Measurements from ENCODE around the gene HSPB6. TPM values are rescaled to one million over a fixed set of nuclear protein-coding genes. Genes with fewer than 3 reads are reported as not detected.

The HSPB6 gene
- total and polyA plus RNA-seq, 9 donors, result 44.9 to 434 (median 232) TPM

- DNase-seq, result no peak
- no peak for TF ChIP-seq POLR2A (IDR thresholded peaks at IDR 0.05)
- TF ChIP-seq, protein P1, sequence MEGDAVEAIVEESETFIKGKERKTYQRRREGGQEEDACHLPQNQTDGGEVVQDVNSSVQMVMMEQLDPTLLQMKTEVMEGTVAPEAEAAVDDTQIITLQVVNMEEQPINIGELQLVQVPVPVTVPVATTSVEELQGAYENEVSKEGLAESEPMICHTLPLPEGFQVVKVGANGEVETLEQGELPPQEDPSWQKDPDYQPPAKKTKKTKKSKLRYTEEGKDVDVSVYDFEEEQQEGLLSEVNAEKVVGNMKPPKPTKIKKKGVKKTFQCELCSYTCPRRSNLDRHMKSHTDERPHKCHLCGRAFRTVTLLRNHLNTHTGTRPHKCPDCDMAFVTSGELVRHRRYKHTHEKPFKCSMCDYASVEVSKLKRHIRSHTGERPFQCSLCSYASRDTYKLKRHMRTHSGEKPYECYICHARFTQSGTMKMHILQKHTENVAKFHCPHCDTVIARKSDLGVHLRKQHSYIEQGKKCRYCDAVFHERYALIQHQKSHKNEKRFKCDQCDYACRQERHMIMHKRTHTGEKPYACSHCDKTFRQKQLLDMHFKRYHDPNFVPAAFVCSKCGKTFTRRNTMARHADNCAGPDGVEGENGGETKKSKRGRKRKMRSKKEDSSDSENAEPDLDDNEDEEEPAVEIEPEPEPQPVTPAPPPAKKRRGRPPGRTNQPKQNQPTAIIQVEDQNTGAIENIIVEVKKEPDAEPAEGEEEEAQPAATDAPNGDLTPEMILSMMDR (IDR thresholded peaks at IDR 0.05), result no peak
- no peak for TF ChIP-seq EP300 (IDR thresholded peaks at IDR 0.05)
- intact Hi-C loops (cut with DNase I), result loop anchor here in 1 of 4 donors (10.0 kb wide), 1 partner anchor 102 kb away; the partner anchor contains the start of gene PRODH2
- no peaks in the 10 kb centered on the region for H3K36me3 ChIP-seq
- no peaks in the 10 kb centered on the region for H3K27me3 ChIP-seq
- WGBS, 3 donors, result 65 to 75% (median 72%) methylated on average over 11 of the region's 11 CpGs
- H3K4me3 ChIP-seq, result no peak overlapping the region
- H3K27ac ChIP-seq, result no peak overlapping the region
- no peaks in the 10 kb centered on the region for H3K9me3 ChIP-seq
- peaks cover 5% of the 10 kb centered on the region for H3K4me1 ChIP-seq (ENCODE audit: insufficient read depth)
These were observed 44.0 kb downstream of the HSPB6 start for GRCh38 chr19:35712567-35713505.

DNA sequence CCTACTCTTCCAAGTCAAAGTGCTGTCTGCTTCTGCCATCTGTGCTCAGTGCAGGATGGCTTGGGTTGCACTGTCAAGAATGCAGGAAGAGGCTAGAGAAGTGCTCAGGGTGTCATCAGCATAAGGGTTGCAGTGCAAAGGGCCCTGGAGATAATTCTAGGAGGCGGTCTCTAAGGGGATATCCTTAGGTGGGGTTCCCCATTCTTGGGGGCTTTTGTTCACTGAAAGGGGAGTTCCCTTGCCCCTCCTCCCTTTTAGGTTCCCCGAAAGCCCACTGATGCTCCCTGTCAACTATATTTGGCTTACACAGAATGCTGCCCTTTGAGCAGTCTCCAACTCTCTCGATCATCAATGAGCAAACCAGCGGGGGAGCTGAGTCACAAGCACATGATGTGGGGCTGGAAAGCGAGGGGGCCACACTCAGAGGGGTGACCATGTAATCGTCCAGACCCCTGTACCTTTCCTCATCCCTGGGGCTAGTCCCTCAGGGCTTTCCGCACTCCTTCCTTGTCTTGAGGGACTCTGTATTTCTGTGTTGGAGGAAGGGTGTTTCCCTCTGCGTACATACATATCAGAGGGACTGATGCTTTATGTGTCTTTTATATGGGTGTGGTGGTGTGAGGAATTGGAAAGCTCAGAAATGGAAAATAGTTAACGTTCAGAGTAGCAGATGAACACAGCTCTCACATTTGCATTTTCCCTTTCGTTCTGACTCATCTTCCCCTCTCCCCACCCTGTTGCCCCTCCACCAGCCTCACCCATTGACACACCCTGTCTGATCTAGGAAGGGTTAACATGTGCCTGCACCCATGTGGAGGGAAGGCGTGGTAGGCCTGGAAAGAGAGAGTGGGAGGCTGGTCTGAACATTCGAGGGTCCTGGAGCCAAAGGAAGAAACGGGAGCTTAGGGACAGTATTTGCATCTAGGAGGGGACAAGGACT, 45.8 kb downstream of the HSPB6 start:
- H3K36me3 ChIP-seq, result no peaks in the 10 kb centered on the region
- H3K4me3 ChIP-seq, result no peak overlapping the region
- TF ChIP-seq EP300 (IDR thresholded peaks at IDR 0.05) (no peak), POLR2A (IDR thresholded peaks at IDR 0.05) (no peak)
- TF ChIP-seq, protein P1 (IDR thresholded peaks at IDR 0.05), result no peak
- peaks cover 5% of the 10 kb centered on the region for H3K4me1 ChIP-seq (ENCODE audit: insufficient read depth)
- no peak for DNase-seq
- intact Hi-C loops (cut with DNase I), result loop anchor here in 1 of 4 donors (10.0 kb wide), 1 partner anchor 104 kb away; the partner anchor contains the start of gene PRODH2
- H3K27ac ChIP-seq, result no peak overlapping the region
- H3K27me3 ChIP-seq, result no peaks in the 10 kb centered on the region
- 45 to 61% (median 52%) methylated on average over 13 of the region's 13 CpGs for WGBS, 3 donors
- no peaks in the 10 kb centered on the region for H3K9me3 ChIP-seq

DNA sequence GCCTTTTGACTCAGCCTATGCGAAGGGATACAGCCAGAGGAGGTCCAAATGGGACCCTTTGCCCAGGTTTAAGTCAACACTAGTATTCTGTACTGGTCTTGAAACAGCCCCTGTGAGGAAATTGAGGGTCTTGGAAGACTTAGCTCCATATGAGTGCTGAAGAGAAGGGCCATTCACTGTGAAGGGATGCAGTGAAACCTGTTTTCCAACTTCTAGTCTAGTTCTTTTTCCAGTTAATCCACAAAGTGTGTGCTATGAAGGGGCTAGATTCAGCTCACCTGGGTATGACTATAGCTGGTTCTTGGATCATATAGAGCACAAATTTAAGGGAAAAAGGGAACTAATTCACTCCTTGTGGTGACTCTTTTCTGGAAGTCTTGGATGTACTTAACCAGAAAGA, 48.4 kb downstream of the HSPB6 start:
- Histone ChIP-seq H3K27me3 (no peaks in the 10 kb centered on the region), H3K9me3 (no peaks in the 10 kb centered on the region), H3K4me3 (no peak overlapping the region), H3K4me1 (ENCODE audit: insufficient read depth) (no peaks in the 10 kb centered on the region), H3K27ac (no peak overlapping the region), H3K36me3 (no peaks in the 10 kb centered on the region)
- intact Hi-C loops (cut with DNase I), result no loop called here
- no peak for DNase-seq
- WGBS, 3 donors, result 79 to 90% (median 86%) methylated on average over 1 of the region's 1 CpG
- TF ChIP-seq, protein P1 (IDR thresholded peaks at IDR 0.05), result no peak
- no peak for TF ChIP-seq POLR2A (IDR thresholded peaks at IDR 0.05)
- no peak for TF ChIP-seq EP300 (IDR thresholded peaks at IDR 0.05)

Other genes starting within 250 kb of the HSPB6 start
- gene DMKN, start 243.4 kb downstream of the HSPB6 start, total RNA-seq, result 100 to 1,000 TPM in 3 of 7 donors, 10 to 100 TPM in 4; 82.1 to 177 (median 98.4) TPM
- gene DMKN, start 243.4 kb downstream of the HSPB6 start, polyA plus RNA-seq, result 10 to 100 TPM; 58.3 to 59.0 TPM
- not detected for gene SBSN, start 228.7 kb downstream of the HSPB6 start, total RNA-seq
- gene SBSN, start 228.7 kb downstream of the HSPB6 start, polyA plus RNA-seq, result not detected
- gene GAPDHS, start 223.6 kb downstream of the HSPB6 start, total RNA-seq, result not detected
- gene GAPDHS, start 223.6 kb downstream of the HSPB6 start, polyA plus RNA-seq, result not detected
- 10 to 100 TPM; 61.4 to 87.7 (median 66.8) TPM for gene TMEM147, start 211.4 kb downstream of the HSPB6 start, total RNA-seq
- gene TMEM147, start 211.4 kb downstream of the HSPB6 start, polyA plus RNA-seq, result 100 to 1,000 TPM in 1 of 2 donors, 10 to 100 TPM in 1; 80.9 to 105 TPM
- gene ATP4A, start 193.4 kb downstream of the HSPB6 start, total RNA-seq, result not detected
- gene ATP4A, start 193.4 kb downstream of the HSPB6 start, polyA plus RNA-seq, result under 1 TPM in 1 of 2 donors, not detected in 1; 0.02 TPM
- gene PMIS2, start 170.9 kb downstream of the HSPB6 start, total RNA-seq, result not detected
- not detected for gene PMIS2, start 170.9 kb downstream of the HSPB6 start, polyA plus RNA-seq
- 10 to 100 TPM; 10.6 to 24.5 (median 19.5) TPM for gene HAUS5, start 144.3 kb downstream of the HSPB6 start, total RNA-seq
- gene HAUS5, start 144.3 kb downstream of the HSPB6 start, polyA plus RNA-seq, result 10 to 100 TPM in 1 of 2 donors, 1 to 10 TPM in 1; 8.8 to 14.8 TPM
- gene RBM42, start 128.0 kb downstream of the HSPB6 start, total RNA-seq, result 10 to 100 TPM; 43.0 to 90.4 (median 78.1) TPM
- 10 to 100 TPM in 1 of 2 donors, 1 to 10 TPM in 1; 6.1 to 68.0 TPM for gene RBM42, start 128.0 kb downstream of the HSPB6 start, polyA plus RNA-seq
- 1 to 10 TPM in 5 of 7 donors, under 1 TPM in 2; 0.79 to 2.5 (median 1.4) TPM for gene ETV2, start 115.3 kb downstream of the HSPB6 start, total RNA-seq
- gene ETV2, start 115.3 kb downstream of the HSPB6 start, polyA plus RNA-seq, result 1 to 10 TPM in 1 of 2 donors, not detected in 1; 1.9 TPM
- gene COX6B1, start 108.7 kb downstream of the HSPB6 start, total RNA-seq, result 100 to 1,000 TPM; 181 to 320 (median 243) TPM
- gene COX6B1, start 108.7 kb downstream of the HSPB6 start, polyA plus RNA-seq, result 100 to 1,000 TPM; 466 to 601 TPM
- gene UPK1A, start 90.5 kb downstream of the HSPB6 start, total RNA-seq, result not detected
- gene UPK1A, start 90.5 kb downstream of the HSPB6 start, polyA plus RNA-seq, result under 1 TPM; 0.06 to 0.20 TPM
- under 1 TPM in 1 of 7 donors, not detected in 6; 0.41 TPM for gene ZBTB32, start 52.5 kb downstream of the HSPB6 start, total RNA-seq
- not detected for gene ZBTB32, start 52.5 kb downstream of the HSPB6 start, polyA plus RNA-seq
- gene KMT2B, start 39.0 kb downstream of the HSPB6 start, total RNA-seq, result 10 to 100 TPM; 13.0 to 53.7 (median 38.4) TPM
- gene KMT2B, start 39.0 kb downstream of the HSPB6 start, polyA plus RNA-seq, result 10 to 100 TPM in 1 of 2 donors, 1 to 10 TPM in 1; 8.8 to 27.2 TPM
- 10 to 100 TPM in 3 of 7 donors, 1 to 10 TPM in 4; 3.6 to 12.8 (median 7.6) TPM for gene IGFLR1, start 14.6 kb downstream of the HSPB6 start, total RNA-seq
- gene IGFLR1, start 14.6 kb downstream of the HSPB6 start, polyA plus RNA-seq, result 1 to 10 TPM in 1 of 2 donors, under 1 TPM in 1; 0.93 to 9.0 TPM
- gene U2AF1L4, start 11.6 kb downstream of the HSPB6 start, total RNA-seq, result 10 to 100 TPM; 16.7 to 37.5 (median 25.6) TPM
- 10 to 100 TPM; 16.7 to 37.7 TPM for gene U2AF1L4, start 11.6 kb downstream of the HSPB6 start, polyA plus RNA-seq
- 10 to 100 TPM; 23.4 to 90.4 (median 44.9) TPM for gene PSENEN, start 11.4 kb downstream of the HSPB6 start, total RNA-seq
- gene PSENEN, start 11.4 kb downstream of the HSPB6 start, polyA plus RNA-seq, result 10 to 100 TPM; 34.0 to 44.6 TPM
- gene LIN37, start 8.5 kb downstream of the HSPB6 start, total RNA-seq, result 10 to 100 TPM; 14.5 to 25.6 (median 19.1) TPM
- 10 to 100 TPM in 1 of 2 donors, 1 to 10 TPM in 1; 9.8 to 24.1 TPM for gene LIN37, start 8.5 kb downstream of the HSPB6 start, polyA plus RNA-seq
- 10 to 100 TPM in 5 of 7 donors, 1 to 10 TPM in 2; 3.3 to 59.0 (median 32.0) TPM for gene PROSER3, start 1.1 kb upstream of the HSPB6 start, total RNA-seq
- 10 to 100 TPM; 12.6 to 12.9 TPM for gene PROSER3, start 1.1 kb upstream of the HSPB6 start, polyA plus RNA-seq
- gene ARHGAP33, start 18.5 kb upstream of the HSPB6 start, total RNA-seq, result 10 to 100 TPM; 14.7 to 52.7 (median 46.1) TPM
- 10 to 100 TPM in 1 of 2 donors, under 1 TPM in 1; 0.95 to 18.5 TPM for gene ARHGAP33, start 18.5 kb upstream of the HSPB6 start, polyA plus RNA-seq
- gene PRODH2, start 55.8 kb upstream of the HSPB6 start, total RNA-seq, result under 1 TPM in 1 of 7 donors, not detected in 6; 0.41 TPM
- not detected for gene PRODH2, start 55.8 kb upstream of the HSPB6 start, polyA plus RNA-seq
- gene NPHS1, start 95.5 kb upstream of the HSPB6 start, total RNA-seq, result 1 to 10 TPM in 1 of 7 donors, under 1 TPM in 1, not detected in 5; 0.12 to 1.0 TPM
- gene NPHS1, start 95.5 kb upstream of the HSPB6 start, polyA plus RNA-seq, result under 1 TPM in 1 of 2 donors, not detected in 1; 0.01 TPM
- under 1 TPM in 2 of 7 donors, not detected in 5; 0.12 to 0.15 TPM for gene KIRREL2, start 99.9 kb upstream of the HSPB6 start, total RNA-seq
- under 1 TPM; 0.02 to 0.05 TPM for gene KIRREL2, start 99.9 kb upstream of the HSPB6 start, polyA plus RNA-seq
- gene APLP1, start 111.5 kb upstream of the HSPB6 start, total RNA-seq, result 10 to 100 TPM in 1 of 7 donors, 1 to 10 TPM in 3, under 1 TPM in 3; 0.55 to 10.1 (median 1.5) TPM
- 1 to 10 TPM; 1.6 to 3.0 TPM for gene APLP1, start 111.5 kb upstream of the HSPB6 start, polyA plus RNA-seq
- 10 to 100 TPM; 10.4 to 23.7 (median 14.6) TPM for gene NFKBID, start 143.5 kb upstream of the HSPB6 start, total RNA-seq
- gene NFKBID, start 143.5 kb upstream of the HSPB6 start, polyA plus RNA-seq, result 1 to 10 TPM; 4.8 to 5.0 TPM
- gene HCST, start 145.5 kb upstream of the HSPB6 start, total RNA-seq, result 1 to 10 TPM in 6 of 7 donors, under 1 TPM in 1; 0.92 to 6.3 (median 5.5) TPM
- gene HCST, start 145.5 kb upstream of the HSPB6 start, polyA plus RNA-seq, result 1 to 10 TPM; 8.5 to 9.2 TPM
- 10 to 100 TPM in 6 of 7 donors, 1 to 10 TPM in 1; 9.2 to 41.5 (median 31.4) TPM for gene TYROBP, start 151.3 kb upstream of the HSPB6 start, total RNA-seq
- 100 to 1,000 TPM in 1 of 2 donors, 10 to 100 TPM in 1; 55.1 to 135 TPM for gene TYROBP, start 151.3 kb upstream of the HSPB6 start, polyA plus RNA-seq
- gene LRFN3, start 179.3 kb upstream of the HSPB6 start, total RNA-seq, result 10 to 100 TPM; 10.6 to 31.2 (median 21.9) TPM
- gene LRFN3, start 179.3 kb upstream of the HSPB6 start, polyA plus RNA-seq, result 10 to 100 TPM in 1 of 2 donors, 1 to 10 TPM in 1; 6.4 to 13.4 TPM
- 10 to 100 TPM; 17.0 to 78.6 (median 20.2) TPM for gene SDHAF1, start 238.2 kb upstream of the HSPB6 start, total RNA-seq
- 10 to 100 TPM; 11.2 to 21.6 TPM for gene SDHAF1, start 238.2 kb upstream of the HSPB6 start, polyA plus RNA-seq

All from ovary (tissue), 9 donors.